OCI-LY7 (cell line): ENCODE measurements around the gene ROMO1.
"Not testable (repeated sequence)": the region's sequence is repeated elsewhere in the genome, so short reads cannot be mapped to it uniquely, and the experiment has no call there.

ENCODE experiments used
- EZH2phosphoT487 ChIP-seq: fragments of 200-600 bp; sonication (generic); IDR thresholded peaks from 2 replicates; pipeline ENCODE4 v1.6.1; 2018; ENCODE audit warnings: low read depth, borderline replicate concordance, mild to moderate bottlenecking, mixed run types, antibody characterized with exemption, low read length, moderate library complexity, mixed read lengths
- TF ChIP-seq, protein P1 (sequence below): fragments of 200-600 bp; sonication (generic); conservative IDR thresholded peaks from 2 replicates; pipeline ENCODE4 v1.5.1; 2014; ENCODE audit warnings: mild to moderate bottlenecking, antibody characterized with exemption, low read length, moderate library complexity, mixed read lengths

- TF ChIP-seq, protein P1, sequence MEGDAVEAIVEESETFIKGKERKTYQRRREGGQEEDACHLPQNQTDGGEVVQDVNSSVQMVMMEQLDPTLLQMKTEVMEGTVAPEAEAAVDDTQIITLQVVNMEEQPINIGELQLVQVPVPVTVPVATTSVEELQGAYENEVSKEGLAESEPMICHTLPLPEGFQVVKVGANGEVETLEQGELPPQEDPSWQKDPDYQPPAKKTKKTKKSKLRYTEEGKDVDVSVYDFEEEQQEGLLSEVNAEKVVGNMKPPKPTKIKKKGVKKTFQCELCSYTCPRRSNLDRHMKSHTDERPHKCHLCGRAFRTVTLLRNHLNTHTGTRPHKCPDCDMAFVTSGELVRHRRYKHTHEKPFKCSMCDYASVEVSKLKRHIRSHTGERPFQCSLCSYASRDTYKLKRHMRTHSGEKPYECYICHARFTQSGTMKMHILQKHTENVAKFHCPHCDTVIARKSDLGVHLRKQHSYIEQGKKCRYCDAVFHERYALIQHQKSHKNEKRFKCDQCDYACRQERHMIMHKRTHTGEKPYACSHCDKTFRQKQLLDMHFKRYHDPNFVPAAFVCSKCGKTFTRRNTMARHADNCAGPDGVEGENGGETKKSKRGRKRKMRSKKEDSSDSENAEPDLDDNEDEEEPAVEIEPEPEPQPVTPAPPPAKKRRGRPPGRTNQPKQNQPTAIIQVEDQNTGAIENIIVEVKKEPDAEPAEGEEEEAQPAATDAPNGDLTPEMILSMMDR: not testable (repeated sequence)
- TF ChIP-seq EZH2phosphoT487: not testable (repeated sequence)
These were observed 24.1 kb downstream of the ROMO1 start for GRCh38 chr20:35723275-35723639.
